HEK293 (cell line): ENCODE results near the gene SFMBT2.

ENCODE experiments used
- CTCF ChIA-PET: fragments of 350-600 bp; formaldehyde crosslinking; extraction: SDS; loops from one replicate; lab custom pipeline; 2021; ENCODE audit warnings: antibody characterized with exemption; lab: Yijun Ruan, JAX
- POLR2A ChIA-PET: fragments of 300-600 bp; formaldehyde crosslinking; extraction: SDS; loops from one replicate; lab custom pipeline; 2020; ENCODE audit warnings: antibody characterized with exemption, inconsistent platforms; lab: Yijun Ruan, JAX
- H3K27ac ChIP-seq: fragments of 200-500 bp; sonication (Bioruptor generic); 2 replicates; pipeline ENCODE4 v1.5.1; 2014; ENCODE audit warnings: low read depth, low read length, control low read depth, inconsistent platforms; ENCODE audit errors: extremely low read depth
- H3K36me3 ChIP-seq, 2 experiments: fragments of 200-500 bp in 1 of 2; sonication (Bioruptor generic) in 1 of 2; 1 replicate in 1 of 2; 2 replicates in 1 of 2; pipeline ENCODE4 v1.5.1; 2014 to 2017; ENCODE audit warnings: inconsistent platforms in 2 of 2, low read length in 2 of 2; ENCODE audit not compliant: control insufficient read depth in 2 of 2, insufficient read depth in 1 of 2
- H3K4me1 ChIP-seq: fragments of 200-500 bp; sonication (Bioruptor generic); 2 replicates; pipeline ENCODE4 v1.5.1; 2014; ENCODE audit warnings: mild to moderate bottlenecking, low read length, inconsistent platforms; ENCODE audit not compliant: control insufficient read depth, insufficient read depth
- H3K4me3 ChIP-seq: 2 replicates; pipeline ENCODE4 v1.5.1; 2011; ENCODE audit warnings: low read depth, mild to moderate bottlenecking, control low read depth, low read length, moderate library complexity
- H3K9me3 ChIP-seq: fragments of 200-500 bp; sonication (Bioruptor generic); 2 replicates; pipeline ENCODE4 v1.5.1; 2014; ENCODE audit warnings: low read depth, low read length, inconsistent platforms; ENCODE audit not compliant: control insufficient read depth, insufficient read depth
- BCL11A ChIP-seq: fragments of 450-650 bp; formaldehyde crosslinking; IDR thresholded peaks from 2 replicates; pipeline ENCODE4 v1.5.1; 2016; ENCODE audit warnings: low read depth, missing biosample characterization, missing genetic modification characterization
- KLF16 ChIP-seq: fragments of 450-650 bp; formaldehyde crosslinking; IDR thresholded peaks from 2 replicates; pipeline ENCODE4 v1.5.1; 2017; ENCODE audit warnings: missing biosample characterization, missing genetic modification characterization
- KLF17 ChIP-seq: fragments of 450-650 bp; formaldehyde crosslinking; IDR thresholded peaks from 2 replicates; pipeline ENCODE4 v1.5.1; 2016; ENCODE audit warnings: missing biosample characterization, missing genetic modification characterization
- KLF8 ChIP-seq: fragments of 450-650 bp; formaldehyde crosslinking; IDR thresholded peaks from 2 replicates; pipeline ENCODE4 v1.5.1; 2016; ENCODE audit warnings: missing biosample characterization, missing genetic modification characterization
- OVOL3 ChIP-seq: fragments of 450-650 bp; formaldehyde crosslinking; IDR thresholded peaks from 2 replicates; pipeline ENCODE4 v1.5.1; 2016; ENCODE audit warnings: missing biosample characterization, missing genetic modification characterization
- SP2 ChIP-seq: fragments of 450-650 bp; formaldehyde crosslinking; IDR thresholded peaks from 2 replicates; pipeline ENCODE4 v1.5.1; 2016; ENCODE audit warnings: missing biosample characterization, missing genetic modification characterization
- TSHZ1 ChIP-seq: fragments of 450-650 bp; formaldehyde crosslinking; IDR thresholded peaks from 2 replicates; pipeline ENCODE4 v1.5.1; 2016; ENCODE audit warnings: missing biosample characterization, missing genetic modification characterization, borderline replicate concordance
- YY2 ChIP-seq: fragments of 450-650 bp; formaldehyde crosslinking; IDR thresholded peaks from 2 replicates; pipeline ENCODE4 v1.5.1; 2016; ENCODE audit warnings: missing biosample characterization, missing genetic modification characterization
- ZBTB20 ChIP-seq: fragments of 450-650 bp; formaldehyde crosslinking; IDR thresholded peaks from 2 replicates; pipeline ENCODE4 v1.5.1; 2016; ENCODE audit warnings: missing biosample characterization, missing genetic modification characterization
- ZBTB21 ChIP-seq: fragments of 450-650 bp; formaldehyde crosslinking; IDR thresholded peaks from 2 replicates; pipeline ENCODE4 v1.5.1; 2017; ENCODE audit warnings: missing biosample characterization, missing genetic modification characterization
- ZBTB6 ChIP-seq: fragments of 450-650 bp; formaldehyde crosslinking; IDR thresholded peaks from 2 replicates; pipeline ENCODE4 v1.5.1; 2017; ENCODE audit warnings: missing biosample characterization, missing genetic modification characterization
- ZFHX2 ChIP-seq: fragments of 450-650 bp; formaldehyde crosslinking; conservative IDR thresholded peaks from 2 replicates; pipeline ENCODE4 v1.5.1; 2016; ENCODE audit warnings: missing biosample characterization, missing genetic modification characterization
- ZFP37 ChIP-seq: fragments of 450-650 bp; formaldehyde crosslinking; IDR thresholded peaks from 2 replicates; pipeline ENCODE4 v1.5.1; 2016; ENCODE audit warnings: missing biosample characterization, missing genetic modification characterization
- ZNF138 ChIP-seq: fragments of 450-650 bp; formaldehyde crosslinking; IDR thresholded peaks from 2 replicates; pipeline ENCODE4 v1.5.1; 2016; ENCODE audit warnings: missing biosample characterization, missing genetic modification characterization, borderline replicate concordance
- ZNF274 ChIP-seq, 2 experiments: fragments of 200-500 bp in 1 of 2; fragments of 450-650 bp in 1 of 2; sonication (Bioruptor generic) in 1 of 2; formaldehyde crosslinking in 1 of 2; IDR thresholded peaks; 2 replicates each; pipeline versions ENCODE4 v1.5.1 to v1.6.1; 2014 to 2016; ENCODE audit warnings: borderline replicate concordance in 1 of 2, inconsistent platforms in 1 of 2, low read length in 1 of 2, missing biosample characterization in 1 of 2, missing genetic modification characterization in 1 of 2
- ZNF341 ChIP-seq: fragments of 450-650 bp; formaldehyde crosslinking; IDR thresholded peaks from 2 replicates; pipeline ENCODE4; 2016; ENCODE audit warnings: low read depth, missing biosample characterization, missing genetic modification characterization
- ZNF350 ChIP-seq: fragments of 450-650 bp; formaldehyde crosslinking; IDR thresholded peaks from 2 replicates; pipeline ENCODE4 v1.5.0; 2017; ENCODE audit warnings: missing biosample characterization, mild to moderate bottlenecking, missing genetic modification characterization
- ZNF354C ChIP-seq: fragments of 450-650 bp; formaldehyde crosslinking; IDR thresholded peaks from 2 replicates; pipeline ENCODE4 v1.5.1; 2016; ENCODE audit warnings: missing biosample characterization, missing genetic modification characterization, low read depth, borderline replicate concordance
- ZNF555 ChIP-seq: fragments of 450-650 bp; formaldehyde crosslinking; conservative IDR thresholded peaks from 2 replicates; pipeline ENCODE4 v1.5.1; 2017; ENCODE audit warnings: missing biosample characterization, mild to moderate bottlenecking, missing genetic modification characterization, inconsistent platforms
- ZNF560 ChIP-seq: fragments of 450-650 bp; formaldehyde crosslinking; IDR thresholded peaks from 2 replicates; pipeline ENCODE4 v1.5.1; 2017; ENCODE audit warnings: missing biosample characterization, missing genetic modification characterization, borderline replicate concordance
- ZNF658 ChIP-seq: fragments of 450-650 bp; formaldehyde crosslinking; IDR thresholded peaks from 2 replicates; pipeline ENCODE4; 2016; ENCODE audit warnings: missing biosample characterization, missing genetic modification characterization
- ZNF660 ChIP-seq: fragments of 450-650 bp; IDR thresholded peaks from 2 replicates; pipeline ENCODE4 v1.5.1; 2018; ENCODE audit warnings: missing biosample characterization, mild to moderate bottlenecking, missing genetic modification characterization
- ZNF677 ChIP-seq: fragments of 450-650 bp; IDR thresholded peaks from 2 replicates; pipeline ENCODE4 v1.5.0; 2018; ENCODE audit warnings: missing biosample characterization, mild to moderate bottlenecking, missing genetic modification characterization, moderate library complexity
- ZNF830 ChIP-seq: fragments of 450-650 bp; IDR thresholded peaks from 2 replicates; pipeline ENCODE4 v1.5.0; 2018; ENCODE audit warnings: missing biosample characterization, missing genetic modification characterization, low read depth, mild to moderate bottlenecking, moderate library complexity
- ZXDB ChIP-seq: fragments of 450-650 bp; formaldehyde crosslinking; IDR thresholded peaks from 2 replicates; pipeline ENCODE4 v1.5.1; 2016; ENCODE audit warnings: missing biosample characterization, missing genetic modification characterization

The SFMBT2 gene

GRCh38 chr10:7410301-7410861 lies 453 bp downstream of the SFMBT2 start:
- TF ChIP-seq SP2 (tag by site-specific recombination) (peak; percentile 15; the same call in 1 of the 2 replicates), ZFP37 (tag by site-specific recombination) (no peak), OVOL3 (tag by site-specific recombination) (no peak), ZNF555 (tag by site-specific recombination) (no peak), ZNF138 (no peak), ZNF658 (tag by site-specific recombination) (no peak), ZNF274 (IDR thresholded peaks at IDR 0.05; ENCODE audit: low read length) (no peak), ZNF274 (tag by site-specific recombination; IDR thresholded peaks at IDR 0.05; ENCODE audit: borderline replicate concordance) (no peak), KLF16 (no peak), ZXDB (tag by site-specific recombination) (no peak), ZNF350 (no peak), KLF17 (no peak), ZNF560 (tag by site-specific recombination) (no peak), ZFHX2 (tag by site-specific recombination) (peak; percentile 45), BCL11A (no peak), ZNF660 (tag by site-specific recombination) (no peak), YY2 (no peak), ZNF677 (tag by site-specific recombination) (no peak), ZNF341 (tag by site-specific recombination) (peak; percentile 18; the same call in 1 of the 2 replicates), TSHZ1 (tag by site-specific recombination) (no peak), KLF8 (tag by site-specific recombination) (0 out of 2 replicates have a peak, but pooled peaks have one; percentile 9), ZBTB21 (tag by site-specific recombination) (no peak), ZBTB20 (peak; percentile 52; the same call in 1 of the 2 replicates), ZNF354C (no peak), ZNF830 (tag by site-specific recombination) (no peak), ZBTB6 (tag by site-specific recombination) (no peak)
- Histone ChIP-seq H3K9me3 (no peaks in the 10 kb centered on the region), H3K27ac (peak overlapping the region; percentile 85; the same call in 1 of the 2 replicates), H3K4me1 (peaks cover 9% of the 10 kb centered on the region), H3K36me3 (no peaks in the 10 kb centered on the region), H3K4me3 (peak overlapping the region; percentile 72)
- CTCF ChIA-PET, result interaction anchor here (0.5 to 1.2 kb wide), 4 partner anchors 193 to 1148 kb away, joined by 3 to 6 read pairs (median 4); no protein-coding TSS in a partner anchor
- POLR2A ChIA-PET, result interaction anchor here (0.6 to 1.2 kb wide), 10 partner anchors 9 to 421 kb away, joined by 3 to 9 read pairs (median 4); partner anchors contain the start of genes ATP5F1C and KIN
